Karpas-422 (cell line): ENCODE measurements around the gene NLRP9. TPM values are rescaled to one million over a fixed set of nuclear protein-coding genes. Genes with fewer than 3 reads are reported as not detected.

Source experiments
- DNase-seq: peaks from one replicate; pipeline ENCODE4 v3.0.0-alpha.2; 2015
- H2AFZ ChIP-seq: fragments of 200-600 bp; sonication (generic); 2 replicates; pipeline ENCODE4 v1.6.1; 2014; ENCODE audit warnings: antibody characterized with exemption, low read length, mixed read lengths
- H3K27ac ChIP-seq: fragments of 200-600 bp; sonication (generic); 2 replicates; pipeline ENCODE4 v1.5.1; 2014; ENCODE audit warnings: mild to moderate bottlenecking, low read length, moderate library complexity
- H3K27me3 ChIP-seq: fragments of 200-600 bp; sonication (generic); 2 replicates; pipeline ENCODE4 v1.6.1; 2014; ENCODE audit warnings: low read length, mixed read lengths
- H3K36me3 ChIP-seq: fragments of 200-600 bp; sonication (generic); 2 replicates; pipeline ENCODE4 v1.6.1; 2014; ENCODE audit warnings: low read length, mixed read lengths; ENCODE audit not compliant: insufficient read depth
- H3K4me1 ChIP-seq: fragments of 200-600 bp; sonication (generic); 2 replicates; pipeline ENCODE4 v1.6.1; 2014; ENCODE audit warnings: mild to moderate bottlenecking, low read length, mixed read lengths
- H3K4me2 ChIP-seq: fragments of 200-600 bp; sonication (generic); 2 replicates; pipeline ENCODE4 v1.6.1; 2014; ENCODE audit warnings: low read length, low read depth, mild to moderate bottlenecking; ENCODE audit not compliant: poor library complexity, severe bottlenecking
- H3K4me3 ChIP-seq: fragments of 200-600 bp; sonication (generic); 2 replicates; pipeline ENCODE4 v1.5.1; 2014; ENCODE audit warnings: mild to moderate bottlenecking, antibody characterized with exemption, low read length, mixed read lengths
- H3K79me2 ChIP-seq: fragments of 200-600 bp; sonication (generic); 2 replicates; pipeline ENCODE4 v1.6.1; 2014; ENCODE audit warnings: mild to moderate bottlenecking, low read length, mixed read lengths
- H3K9ac ChIP-seq: fragments of 200-600 bp; sonication (generic); 2 replicates; pipeline ENCODE4 v1.6.0; 2014; ENCODE audit warnings: low read length
- H3K9me2 ChIP-seq: fragments of 200-600 bp; sonication (generic), shearing (Covaris generic); replicated peaks from 2 replicates; pipeline ENCODE4 v1.6.0; 2014; ENCODE audit warnings: mild to moderate bottlenecking, low read length, moderate library complexity; ENCODE audit not compliant: insufficient read depth
- H3K9me3 ChIP-seq: fragments of 300-700, 200-600 bp; sonication (generic); 2 replicates; pipeline ENCODE4 v1.6.1; 2014; ENCODE audit warnings: low read length, mixed read lengths
- H4K20me1 ChIP-seq: fragments of 200-600 bp; sonication (generic); 2 replicates; pipeline ENCODE4 v1.6.1; 2014; ENCODE audit warnings: mild to moderate bottlenecking, antibody characterized with exemption, low read length, low read depth; ENCODE audit not compliant: insufficient read depth
- total RNA-seq: library from RNA; depleted of rRNA; stranded (reverse); fragments of >200 nt; shearing (Covaris generic); gene quantifications from 2 replicates; pipeline ENCODE4 v1.2.3, GENCODE V29; 2014; ENCODE audit warnings: low replicate concordance

The NLRP9 gene
- total RNA-seq, 1 experiment from 2014 or later: not detected

GRCh38 chr19:55700813-55701212 lies 37.4 kb downstream of the NLRP9 start:
- no peak for DNase-seq
- Histone ChIP-seq H3K79me2 (no peaks in the 10 kb centered on the region), H3K9ac (no peak overlapping the region), H3K4me1 (no peaks in the 10 kb centered on the region), H3K4me2 (no peak overlapping the region), H3K27me3 (no peaks in the 10 kb centered on the region), H3K9me3 (no peaks in the 10 kb centered on the region), H3K9me2 (no peaks in the 10 kb centered on the region), H4K20me1 (peaks cover 20% of the 10 kb centered on the region), H3K4me3 (no peak overlapping the region), H3K36me3 (peaks cover 30% of the 10 kb centered on the region), H3K27ac (no peak overlapping the region), H2AFZ (no peak overlapping the region)

- H3K4me1 ChIP-seq: no peaks in the 10 kb centered on the region
- no peak overlapping the region for H3K4me2 ChIP-seq
- H3K79me2 ChIP-seq: no peaks in the 10 kb centered on the region
- H3K9ac ChIP-seq: no peak overlapping the region
- DNase-seq: no peak
- H3K9me3 ChIP-seq: no peaks in the 10 kb centered on the region
- H4K20me1 ChIP-seq: peaks cover 13% of the 10 kb centered on the region
- H3K36me3 ChIP-seq: peaks cover 38% of the 10 kb centered on the region
- no peak overlapping the region for H3K27ac ChIP-seq
- H3K9me2 ChIP-seq: no peaks in the 10 kb centered on the region
- no peak overlapping the region for H2AFZ ChIP-seq
- H3K4me3 ChIP-seq: no peak overlapping the region
- H3K27me3 ChIP-seq: no peaks in the 10 kb centered on the region
These were observed 39.0 kb downstream of the NLRP9 start for GRCh38 chr19:55699221-55699620.

- Histone ChIP-seq H3K79me2 (no peaks in the 10 kb centered on the region), H3K4me2 (no peak overlapping the region), H2AFZ (no peak overlapping the region), H3K9ac (no peak overlapping the region), H3K27me3 (no peaks in the 10 kb centered on the region), H3K4me3 (no peak overlapping the region), H3K9me3 (no peaks in the 10 kb centered on the region), H3K27ac (no peak overlapping the region), H3K36me3 (peaks cover 36% of the 10 kb centered on the region; the same call in 1 of the 2 replicates), H4K20me1 (peaks cover 9% of the 10 kb centered on the region; the same call in 1 of the 2 replicates), H3K9me2 (no peaks in the 10 kb centered on the region), H3K4me1 (no peaks in the 10 kb centered on the region)
- DNase-seq: no peak
These were observed 39.9 kb downstream of the NLRP9 start for GRCh38 chr19:55698256-55698655.

GRCh38 chr19:55697698-55698097 lies 40.5 kb downstream of the NLRP9 start:
- no peaks in the 10 kb centered on the region for H3K4me1 ChIP-seq
- no peak overlapping the region for H3K4me3 ChIP-seq
- no peak overlapping the region for H3K27ac ChIP-seq
- no peak overlapping the region for H3K4me2 ChIP-seq
- no peaks in the 10 kb centered on the region for H3K79me2 ChIP-seq
- no peaks in the 10 kb centered on the region for H3K9me2 ChIP-seq
- peaks cover 37% of the 10 kb centered on the region; the same call in 1 of the 2 replicates for H3K36me3 ChIP-seq
- no peak overlapping the region for H2AFZ ChIP-seq
- DNase-seq: no peak
- no peaks in the 10 kb centered on the region for H3K27me3 ChIP-seq
- no peaks in the 10 kb centered on the region for H3K9me3 ChIP-seq
- no peak overlapping the region for H3K9ac ChIP-seq
- H4K20me1 ChIP-seq: peaks cover 13% of the 10 kb centered on the region; the same call in 1 of the 2 replicates

- Histone ChIP-seq H2AFZ (no peak overlapping the region), H3K9me3 (no peaks in the 10 kb centered on the region), H3K27ac (no peak overlapping the region), H3K4me2 (no peak overlapping the region), H3K79me2 (no peaks in the 10 kb centered on the region), H3K4me3 (no peak overlapping the region), H3K36me3 (peaks cover 37% of the 10 kb centered on the region; the same call in 1 of the 2 replicates), H3K27me3 (no peaks in the 10 kb centered on the region), H3K9me2 (no peaks in the 10 kb centered on the region), H3K4me1 (no peaks in the 10 kb centered on the region), H4K20me1 (peaks cover 13% of the 10 kb centered on the region; the same call in 1 of the 2 replicates), H3K9ac (no peak overlapping the region)
- no peak for DNase-seq
These were observed 41.1 kb downstream of the NLRP9 start for GRCh38 chr19:55697069-55697440.

GRCh38 chr19:55696301-55697068 lies 41.7 kb downstream of the NLRP9 start:
- Histone ChIP-seq H2AFZ (no peak overlapping the region), H3K79me2 (no peaks in the 10 kb centered on the region), H3K27me3 (no peaks in the 10 kb centered on the region), H3K9ac (no peak overlapping the region), H4K20me1 (peaks cover 19% of the 10 kb centered on the region; the same call in 1 of the 2 replicates), H3K36me3 (peaks cover 37% of the 10 kb centered on the region; the same call in 1 of the 2 replicates), H3K4me2 (no peak overlapping the region), H3K9me3 (no peaks in the 10 kb centered on the region), H3K27ac (no peak overlapping the region), H3K4me3 (no peak overlapping the region), H3K4me1 (no peaks in the 10 kb centered on the region), H3K9me2 (no peaks in the 10 kb centered on the region)
- no peak for DNase-seq

- H3K4me2 ChIP-seq: no peak overlapping the region
- no peak overlapping the region for H3K9ac ChIP-seq
- DNase-seq: no peak
- H3K9me3 ChIP-seq: no peaks in the 10 kb centered on the region
- H2AFZ ChIP-seq: no peak overlapping the region
- H3K27me3 ChIP-seq: no peaks in the 10 kb centered on the region
- no peak overlapping the region for H3K27ac ChIP-seq
- peaks cover 16% of the 10 kb centered on the region; the same call in 1 of the 2 replicates for H4K20me1 ChIP-seq
- H3K4me1 ChIP-seq: no peaks in the 10 kb centered on the region
- H3K79me2 ChIP-seq: no peaks in the 10 kb centered on the region
- H3K4me3 ChIP-seq: no peak overlapping the region
- no peaks in the 10 kb centered on the region for H3K9me2 ChIP-seq
- peaks cover 36% of the 10 kb centered on the region; the same call in 1 of the 2 replicates for H3K36me3 ChIP-seq
These were observed 42.5 kb downstream of the NLRP9 start for GRCh38 chr19:55695511-55696290.
